NCI-H2107 (cell line): ENCODE results near the gene NPC1L1.

Source experiments
- DNase-seq: peaks from one replicate; lab custom pipeline; 2025; lab: John Stamatoyannopoulos, UW

The NPC1L1 gene

GRCh38 chr7:44505595-44505994 is 35.5 kb downstream of the NPC1L1 start:
- no peak for DNase-seq

- DNase-seq: no peak
Observed at GRCh38 chr7:44498230-44498954, 42.7 kb downstream of the NPC1L1 start.

GRCh38 chr7:44497155-44498027 is 43.7 kb downstream of the NPC1L1 start:
- DNase-seq: no peak

- no peak for DNase-seq
Observed at GRCh38 chr7:44496385-44496784, 44.7 kb downstream of the NPC1L1 start.

- DNase-seq: no peak
Observed at GRCh38 chr7:44494960-44495359, 46.2 kb downstream of the NPC1L1 start.

GRCh38 chr7:44491229-44491628 is 49.9 kb downstream of the NPC1L1 start:
- no peak for DNase-seq

- peak; percentile 67 for DNase-seq
Observed at GRCh38 chr7:44490351-44491200, 50.6 kb downstream of the NPC1L1 start, which contains the start of gene NUDCD3. Gene NUDCD3, minus strand, starts transcription at chr7:44490658. Its CDS starts 58 bp downstream, at chr7:44490600.

GRCh38 chr7:44489955-44490350 is 51.2 kb downstream of the NPC1L1 start:
- DNase-seq: no peak

GRCh38 chr7:44488955-44489354 is 52.2 kb downstream of the NPC1L1 start:
- no peak for DNase-seq

- DNase-seq: no peak
Observed at GRCh38 chr7:44486693-44487092, 54.4 kb downstream of the NPC1L1 start.

GRCh38 chr7:44486001-44486400 is 55.1 kb downstream of the NPC1L1 start:
- DNase-seq: no peak

- DNase-seq: no peak
Observed at GRCh38 chr7:44484482-44485313, 56.4 kb downstream of the NPC1L1 start.

GRCh38 chr7:44482502-44483485 is 58.3 kb downstream of the NPC1L1 start:
- no peak for DNase-seq

- DNase-seq: no peak
Observed at GRCh38 chr7:44477938-44478337, 63.2 kb downstream of the NPC1L1 start.

- DNase-seq: peak; percentile 56
Observed at GRCh38 chr7:44477063-44477830, 63.9 kb downstream of the NPC1L1 start.

GRCh38 chr7:44476313-44476712 is 64.8 kb downstream of the NPC1L1 start:
- DNase-seq: no peak

- DNase-seq: no peak
Observed at GRCh38 chr7:44473295-44473694, 67.8 kb downstream of the NPC1L1 start.

- no peak for DNase-seq
Observed at GRCh38 chr7:44472843-44473242, 68.3 kb downstream of the NPC1L1 start.

GRCh38 chr7:44471850-44472249 is 69.3 kb downstream of the NPC1L1 start:
- no peak for DNase-seq
